ENCODE measurements around the gene PRPF6.

DNA sequence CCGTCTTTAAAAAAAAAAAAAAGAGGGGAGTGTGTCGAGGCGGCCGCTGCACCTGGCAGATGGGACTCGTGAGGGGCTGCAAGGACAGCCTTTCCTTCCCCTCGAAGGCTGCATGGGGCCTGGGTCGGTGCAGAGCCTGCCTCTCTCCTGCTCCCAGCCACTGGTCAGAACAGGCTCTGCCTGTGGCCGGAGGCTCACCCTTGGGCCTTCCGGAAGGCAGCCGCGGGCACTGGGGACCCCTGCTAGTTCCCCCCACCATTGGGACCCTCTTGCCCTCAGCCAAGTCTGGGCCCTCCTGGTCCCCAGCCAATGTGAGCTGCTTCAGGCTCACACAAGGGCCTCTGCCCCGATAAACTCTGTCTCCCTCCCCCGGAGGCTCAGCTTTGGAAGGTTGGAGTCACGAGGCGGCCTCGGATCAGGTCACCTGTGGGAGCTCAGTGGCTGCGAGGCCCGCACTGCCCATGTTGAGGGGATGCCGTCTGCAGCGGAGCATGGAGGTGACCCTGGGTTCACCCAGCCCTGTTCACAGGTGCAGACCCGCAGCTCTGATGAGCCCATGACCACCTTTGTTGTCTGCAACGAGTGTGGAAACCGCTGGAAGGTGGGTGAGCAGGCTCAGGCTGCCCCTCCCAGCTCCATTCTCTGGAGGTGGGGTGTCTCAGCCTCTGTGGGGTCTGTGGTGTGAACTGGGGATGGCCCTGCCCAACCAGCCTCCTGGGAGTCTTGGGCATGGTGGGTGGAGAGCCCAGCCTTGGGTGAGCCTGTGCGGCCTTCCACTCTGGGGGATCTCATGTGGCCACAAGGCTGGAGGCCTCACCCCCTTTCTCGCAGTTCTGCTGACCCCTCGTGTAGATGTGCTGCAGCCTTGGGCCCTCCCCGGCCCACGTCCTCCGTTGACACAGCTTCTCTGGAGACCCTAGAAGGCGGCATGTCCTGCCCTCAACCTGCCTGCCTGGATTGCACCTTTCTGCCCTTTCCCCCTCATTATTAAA lies 90.7 kb downstream of the PRPF6 start:
- TF ChIP-seq, protein P1, sequence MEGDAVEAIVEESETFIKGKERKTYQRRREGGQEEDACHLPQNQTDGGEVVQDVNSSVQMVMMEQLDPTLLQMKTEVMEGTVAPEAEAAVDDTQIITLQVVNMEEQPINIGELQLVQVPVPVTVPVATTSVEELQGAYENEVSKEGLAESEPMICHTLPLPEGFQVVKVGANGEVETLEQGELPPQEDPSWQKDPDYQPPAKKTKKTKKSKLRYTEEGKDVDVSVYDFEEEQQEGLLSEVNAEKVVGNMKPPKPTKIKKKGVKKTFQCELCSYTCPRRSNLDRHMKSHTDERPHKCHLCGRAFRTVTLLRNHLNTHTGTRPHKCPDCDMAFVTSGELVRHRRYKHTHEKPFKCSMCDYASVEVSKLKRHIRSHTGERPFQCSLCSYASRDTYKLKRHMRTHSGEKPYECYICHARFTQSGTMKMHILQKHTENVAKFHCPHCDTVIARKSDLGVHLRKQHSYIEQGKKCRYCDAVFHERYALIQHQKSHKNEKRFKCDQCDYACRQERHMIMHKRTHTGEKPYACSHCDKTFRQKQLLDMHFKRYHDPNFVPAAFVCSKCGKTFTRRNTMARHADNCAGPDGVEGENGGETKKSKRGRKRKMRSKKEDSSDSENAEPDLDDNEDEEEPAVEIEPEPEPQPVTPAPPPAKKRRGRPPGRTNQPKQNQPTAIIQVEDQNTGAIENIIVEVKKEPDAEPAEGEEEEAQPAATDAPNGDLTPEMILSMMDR (IDR thresholded peaks at IDR 0.05): no peak
- TF ChIP-seq POLR2A (IDR thresholded peaks at IDR 0.05) (no peak), POLR2AphosphoS5 (IDR thresholded peaks at IDR 0.05) (no peak), EP300 (IDR thresholded peaks at IDR 0.05) (no peak)
